HL-60/S4 (cell line): ENCODE data around the gene TGIF2.
"Not testable (repeated sequence)": the region's sequence is repeated elsewhere in the genome, so short reads cannot be mapped to it uniquely, and the experiment has no call there.

ENCODE experiments used
- in situ Hi-C: fragments of 300-500 bp; cut with MboI; formaldehyde crosslinking; loops from 2 replicates; pipeline ENCODE4 v1.14.3; 2022; ENCODE audit warnings: low sequenced_read_pairs

TGIF2 gene

GRCh38 chr20:36611625-36612024 lies 38.2 kb downstream of the TGIF2 start:
- in situ Hi-C loops, result no loop called here

GRCh38 chr20:36613974-36614373 lies 40.6 kb downstream of the TGIF2 start:
- in situ Hi-C loops, result no loop called here

- in situ Hi-C loops, result no loop called here
Observed at GRCh38 chr20:36614781-36615557, 41.6 kb downstream of the TGIF2 start.

DNA sequence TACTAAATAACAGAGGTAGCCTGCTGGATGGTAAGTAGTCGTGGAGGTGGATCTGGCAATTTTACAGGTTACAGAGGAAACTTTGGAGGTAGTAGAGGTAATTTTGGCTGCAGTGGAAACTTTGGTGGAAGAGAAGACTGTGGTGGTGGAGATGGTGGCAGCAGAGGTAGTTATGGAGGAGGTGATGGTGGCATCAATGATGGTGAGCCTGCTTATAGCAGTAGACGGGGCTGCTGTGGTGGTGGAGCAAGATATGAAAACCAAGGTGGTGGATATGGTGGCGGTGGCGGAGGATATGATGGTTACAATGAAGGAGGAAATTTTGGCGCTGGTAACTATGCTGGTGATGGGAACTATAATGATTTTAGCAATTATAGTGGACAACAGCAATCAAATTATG lies 47.5 kb downstream of the TGIF2 start:
- in situ Hi-C loops, result no loop called here

GRCh38 chr20:36623444-36623843 lies 50.0 kb downstream of the TGIF2 start:
- in situ Hi-C loops, result no loop called here

DNA sequence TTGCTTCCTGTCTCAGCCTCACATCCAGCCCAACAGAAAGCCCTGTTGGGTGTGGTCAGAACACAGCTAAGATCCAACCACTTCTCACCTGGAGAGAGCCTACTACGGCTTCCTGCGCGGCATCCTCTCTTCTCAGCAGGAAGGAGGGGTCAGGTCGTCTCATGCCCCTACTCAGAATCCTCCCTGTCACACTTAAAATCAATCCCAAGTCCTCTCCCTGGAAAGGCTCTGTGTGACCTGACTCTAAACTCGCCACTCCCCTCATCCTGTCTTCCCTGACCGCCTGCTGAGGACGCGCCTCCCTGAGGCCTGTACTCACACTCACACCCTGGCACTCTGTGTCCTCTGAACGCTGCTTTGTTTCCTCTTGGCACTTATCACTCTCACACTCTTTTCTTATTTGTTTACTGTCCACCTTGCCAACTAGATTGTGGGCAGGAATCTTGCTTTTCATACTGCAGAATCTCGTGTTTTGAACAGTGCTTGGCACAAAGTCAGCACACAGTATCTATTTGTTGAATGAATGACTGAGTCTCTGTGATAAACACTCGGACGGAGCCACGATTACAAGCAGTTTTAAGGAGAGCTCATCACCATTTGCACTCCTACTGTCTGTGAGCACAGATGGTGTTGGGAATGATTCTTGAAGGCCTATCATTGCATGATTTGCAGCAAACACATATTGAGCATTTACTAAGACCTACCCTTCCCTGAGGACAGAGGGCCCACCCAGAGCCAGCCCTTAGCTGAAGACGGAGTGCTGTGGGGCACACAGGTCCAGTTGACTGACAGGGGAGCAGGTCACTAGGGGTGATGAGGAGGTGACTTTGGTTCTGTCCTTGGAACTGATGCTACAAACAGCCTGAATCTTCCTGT lies 50.9 kb downstream of the TGIF2 start:
- in situ Hi-C loops, result no loop called here

GRCh38 chr20:36624944-36625324 lies 51.5 kb downstream of the TGIF2 start:
- in situ Hi-C loops, result no loop called here

- in situ Hi-C loops, result no loop called here
Observed at GRCh38 chr20:36628076-36628475, 54.7 kb downstream of the TGIF2 start.

- in situ Hi-C loops, result no loop called here
Observed at GRCh38 chr20:36629719-36630681, 56.6 kb downstream of the TGIF2 start.

DNA sequence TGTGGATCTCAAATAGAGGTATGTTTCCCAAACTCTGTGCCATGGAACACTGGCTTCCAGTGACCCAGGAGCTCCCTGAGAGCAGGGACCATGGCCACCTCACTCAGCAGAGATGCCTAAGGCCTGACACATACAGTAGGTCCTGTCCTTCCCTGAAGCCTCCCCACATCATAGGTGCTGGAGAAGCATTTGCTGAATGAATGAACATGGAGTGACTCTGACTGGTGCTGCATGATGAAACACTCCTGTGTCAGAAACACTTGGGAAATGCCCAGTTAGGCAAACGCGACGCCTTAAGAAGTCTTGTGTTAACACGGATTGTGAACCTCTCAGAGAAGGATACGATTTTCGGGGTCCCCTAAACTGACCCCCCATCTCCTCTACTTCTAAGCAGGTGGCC lies 58.2 kb downstream of the TGIF2 start:
- in situ Hi-C loops, result no loop called here

- in situ Hi-C loops, result no loop called here
Observed at GRCh38 chr20:36632147-36632486, 58.7 kb downstream of the TGIF2 start.

DNA sequence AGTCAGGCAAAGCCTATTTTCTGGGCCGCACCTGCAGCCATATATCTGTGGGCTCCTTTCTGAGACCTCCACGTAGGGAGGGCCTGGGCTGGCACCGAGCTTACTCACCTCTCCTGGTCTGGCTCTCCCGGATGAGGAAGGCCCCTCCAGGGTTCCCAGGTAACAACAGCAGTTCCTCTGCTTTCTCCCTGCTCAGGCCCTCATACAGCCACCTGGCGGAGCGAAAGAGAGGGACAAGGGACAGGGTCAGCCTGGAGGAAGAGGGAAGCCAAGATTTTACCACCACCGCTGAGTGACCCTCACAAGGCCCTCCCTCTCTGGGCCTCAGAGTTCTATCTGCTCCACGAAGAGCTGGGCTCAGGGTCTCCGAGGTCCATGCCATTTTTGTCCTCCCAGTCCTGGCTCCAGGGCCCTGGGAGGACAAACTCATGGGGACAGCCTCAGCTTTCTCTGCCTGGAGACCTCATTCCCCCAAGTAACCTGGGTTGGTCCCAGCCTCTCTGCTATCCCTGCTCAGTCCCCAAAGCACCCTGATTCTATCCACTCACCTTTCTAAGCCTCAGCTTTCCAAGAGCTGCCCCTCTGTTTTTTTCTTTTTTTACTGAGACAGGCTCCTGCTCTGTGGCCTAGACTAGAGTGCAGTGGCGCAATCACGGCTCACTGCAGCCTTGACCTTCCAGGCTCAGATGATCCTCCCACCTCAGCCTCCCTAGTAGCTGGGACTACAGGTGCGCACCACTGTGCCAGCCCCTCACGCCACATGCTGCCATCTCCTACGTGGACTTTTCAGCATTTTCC lies 59.3 kb downstream of the TGIF2 start:
- in situ Hi-C loops, result no loop called here

- in situ Hi-C loops, result no loop called here
Observed at GRCh38 chr20:36633285-36633772, 59.9 kb downstream of the TGIF2 start.

GRCh38 chr20:36634342-36634741 lies 60.9 kb downstream of the TGIF2 start:
- in situ Hi-C loops, result no loop called here

- in situ Hi-C loops, result not testable (repeated sequence)
Observed at GRCh38 chr20:36638876-36639400, 65.5 kb downstream of the TGIF2 start.

DNA sequence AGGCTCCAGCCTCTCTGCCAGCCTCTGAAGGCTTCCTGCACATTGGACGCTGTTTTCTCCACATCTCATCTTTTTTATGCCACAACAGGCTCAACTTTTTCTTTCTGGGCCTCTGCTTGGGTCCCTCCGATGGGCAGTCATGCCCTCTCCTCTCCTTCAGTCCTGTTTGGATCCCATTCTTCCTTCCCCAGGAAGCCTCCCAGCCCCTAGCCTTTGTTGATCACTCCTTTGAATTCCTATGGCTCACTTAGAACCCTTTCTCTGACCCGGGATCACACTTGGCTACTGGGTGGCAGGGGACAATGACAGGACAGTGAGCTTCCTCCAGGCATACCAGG lies 68.1 kb downstream of the TGIF2 start:
- in situ Hi-C loops, result no loop called here

GRCh38 chr20:36642136-36642535 lies 68.7 kb downstream of the TGIF2 start:
- in situ Hi-C loops, result no loop called here
